HepG2 (cell line): ENCODE data around the gene TAF1D. TPM values are rescaled to one million over a fixed set of nuclear protein-coding genes. Genes with fewer than 3 reads are reported as not detected.

Source experiments
- ERF ChIP-seq: IDR thresholded peaks from 2 replicates; pipeline ENCODE4 v1.6.1; 2018; ENCODE audit warnings: missing biosample characterization, missing genetic modification reagents
- JUND ChIP-seq: sonication (generic); formaldehyde crosslinking; IDR thresholded peaks from 2 replicates; pipeline ENCODE4 v1.8.0; 2022; ENCODE audit warnings: mild to moderate bottlenecking, missing genetic modification reagents
- NR2F6 ChIP-seq, 2 experiments: IDR thresholded peaks; 2 replicates each; pipeline ENCODE4 v1.6.1; 2016; ENCODE audit warnings: antibody characterized with exemption in 1 of 2, mild to moderate bottlenecking in 1 of 2
- POLR2G ChIP-seq: fragments of 200-400 bp; formaldehyde crosslinking; IDR thresholded peaks from 2 replicates; pipeline ENCODE4 v1.6.1; 2018; ENCODE audit warnings: mild to moderate bottlenecking, low read depth, low read length, moderate library complexity
- SIX4 ChIP-seq: sonication (generic); formaldehyde crosslinking; IDR thresholded peaks from 2 replicates; pipeline ENCODE4 v1.4.0; 2020; ENCODE audit warnings: missing genetic modification reagents
- SMAD1 ChIP-seq: sonication (generic); formaldehyde crosslinking; IDR thresholded peaks from 2 replicates; pipeline ENCODE4 v1.4.0; 2020; ENCODE audit warnings: missing genetic modification reagents, low read depth, mild to moderate bottlenecking, borderline replicate concordance
- TCF7L2 ChIP-seq: IDR thresholded peaks from 2 replicates; pipeline ENCODE4 v1.6.1; 2011; ENCODE audit warnings: mild to moderate bottlenecking, low read depth, low read length, moderate library complexity
- ZBTB34 ChIP-seq: sonication (generic); formaldehyde crosslinking; IDR thresholded peaks from 2 replicates; pipeline ENCODE4 v1.8.0; 2022; ENCODE audit warnings: mild to moderate bottlenecking, missing genetic modification reagents
- ZNF124 ChIP-seq: sonication (generic); formaldehyde crosslinking; IDR thresholded peaks from 2 replicates; pipeline ENCODE4 v1.4.0; 2020; ENCODE audit warnings: missing genetic modification reagents
- ZNF274 ChIP-seq: sonication (generic); formaldehyde crosslinking; IDR thresholded peaks from 2 replicates; pipeline ENCODE4 v1.5.1; 2020; ENCODE audit warnings: mild to moderate bottlenecking, missing genetic modification reagents
- ZNF354B ChIP-seq: sonication (generic); formaldehyde crosslinking; IDR thresholded peaks from 2 replicates; pipeline ENCODE4 v1.8.0; 2022; ENCODE audit warnings: mild to moderate bottlenecking, missing genetic modification reagents
- ZNF609 ChIP-seq: sonication (generic); formaldehyde crosslinking; IDR thresholded peaks from 2 replicates; pipeline ENCODE4 v1.4.0; 2020; ENCODE audit warnings: mild to moderate bottlenecking, missing genetic modification reagents, borderline replicate concordance
- polyA plus RNA-seq, 8 experiments: library from polyadenylated mRNA; depleted of rRNA in 3 of 8; stranded (reverse) in 7 of 8; unstranded in 1 of 8; fragments of >200 nt; fragmentation: Illumina TruSeq in 4 of 8; extraction: Trizol in 4 of 8; gene quantifications; 2 replicates each; pipeline versions ENCODE4 v1.2.1 to v1.2.3, GENCODE V29; 2011 to 2016; ENCODE audit warnings: low read depth in 4 of 8, missing spikeins in 1 of 8, mixed read lengths in 1 of 8; ENCODE audit not compliant: insufficient read depth in 1 of 8
- total RNA-seq, 5 experiments: library from RNA; depleted of rRNA; stranded (reverse); fragments of >200 nt; fragmentation: Illumina TruSeq; extraction: Trizol; gene quantifications; 2 replicates each; pipeline ENCODE4 v1.2.3, GENCODE V29; 2016; ENCODE audit warnings: low read depth in 1 of 5
- TF ChIP-seq, protein P1 (sequence below): sonication (generic); formaldehyde crosslinking; IDR thresholded peaks from 2 replicates; pipeline ENCODE4 v1.5.0; 2020; ENCODE audit warnings: mild to moderate bottlenecking, missing genetic modification reagents
- TF ChIP-seq, protein P2 (sequence below): IDR thresholded peaks from 2 replicates; pipeline ENCODE4 v1.6.1; 2016; ENCODE audit warnings: low read depth, missing genetic modification reagents, missing compliant biosample characterization

TAF1D gene
- total and polyA plus RNA-seq, 2 of the 13 experiments (the other 11 are each of a cell fraction or from before 2014, with no cell fraction given) = 132 to 207 TPM

DNA sequence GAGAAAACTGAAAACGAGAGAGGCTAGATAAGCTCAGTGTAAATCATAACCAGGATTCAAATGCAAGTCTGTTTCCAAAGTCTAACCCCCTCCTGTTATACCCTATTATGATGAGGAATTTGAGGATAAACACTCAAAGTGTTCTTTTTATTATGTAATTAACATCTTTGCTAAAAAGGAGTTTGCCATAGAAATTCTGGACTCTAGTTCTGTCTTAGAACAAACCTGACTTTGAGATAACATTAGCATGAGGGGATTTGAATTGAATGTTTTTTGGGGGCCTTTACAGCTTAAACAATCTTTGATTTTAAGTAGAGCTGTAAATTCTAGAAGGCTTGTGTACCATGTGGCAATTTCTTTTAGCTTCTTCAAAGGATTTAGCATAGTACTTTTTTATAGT is 9.7 kb upstream of the TAF1D start (continued):
- TF ChIP-seq, protein P1, sequence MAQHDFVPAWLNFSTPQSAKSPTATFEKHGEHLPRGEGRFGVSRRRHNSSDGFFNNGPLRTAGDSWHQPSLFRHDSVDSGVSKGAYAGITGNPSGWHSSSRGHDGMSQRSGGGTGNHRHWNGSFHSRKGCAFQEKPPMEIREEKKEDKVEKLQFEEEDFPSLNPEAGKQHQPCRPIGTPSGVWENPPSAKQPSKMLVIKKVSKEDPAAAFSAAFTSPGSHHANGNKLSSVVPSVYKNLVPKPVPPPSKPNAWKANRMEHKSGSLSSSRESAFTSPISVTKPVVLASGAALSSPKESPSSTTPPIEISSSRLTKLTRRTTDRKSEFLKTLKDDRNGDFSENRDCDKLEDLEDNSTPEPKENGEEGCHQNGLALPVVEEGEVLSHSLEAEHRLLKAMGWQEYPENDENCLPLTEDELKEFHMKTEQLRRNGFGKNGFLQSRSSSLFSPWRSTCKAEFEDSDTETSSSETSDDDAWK (CRISPR knock-in tag) = no peak
- TF ChIP-seq POLR2G (no peak), ZBTB34 (CRISPR knock-in tag) (no peak), ZNF274 (no peak), ZNF609 (no peak), TCF7L2 (no peak), JUND (CRISPR knock-in tag) (no peak), NR2F6 (IDR thresholded peaks at IDR 0.05) (no peak), NR2F6 (CRISPR knock-in tag; IDR thresholded peaks at IDR 0.05) (no peak), SMAD1 (CRISPR knock-in tag) (no peak), ERF (no peak), SIX4 (no peak), ZNF354B (CRISPR knock-in tag) (no peak), ZNF124 (CRISPR knock-in tag) (no peak)
- TF ChIP-seq, protein P2, sequence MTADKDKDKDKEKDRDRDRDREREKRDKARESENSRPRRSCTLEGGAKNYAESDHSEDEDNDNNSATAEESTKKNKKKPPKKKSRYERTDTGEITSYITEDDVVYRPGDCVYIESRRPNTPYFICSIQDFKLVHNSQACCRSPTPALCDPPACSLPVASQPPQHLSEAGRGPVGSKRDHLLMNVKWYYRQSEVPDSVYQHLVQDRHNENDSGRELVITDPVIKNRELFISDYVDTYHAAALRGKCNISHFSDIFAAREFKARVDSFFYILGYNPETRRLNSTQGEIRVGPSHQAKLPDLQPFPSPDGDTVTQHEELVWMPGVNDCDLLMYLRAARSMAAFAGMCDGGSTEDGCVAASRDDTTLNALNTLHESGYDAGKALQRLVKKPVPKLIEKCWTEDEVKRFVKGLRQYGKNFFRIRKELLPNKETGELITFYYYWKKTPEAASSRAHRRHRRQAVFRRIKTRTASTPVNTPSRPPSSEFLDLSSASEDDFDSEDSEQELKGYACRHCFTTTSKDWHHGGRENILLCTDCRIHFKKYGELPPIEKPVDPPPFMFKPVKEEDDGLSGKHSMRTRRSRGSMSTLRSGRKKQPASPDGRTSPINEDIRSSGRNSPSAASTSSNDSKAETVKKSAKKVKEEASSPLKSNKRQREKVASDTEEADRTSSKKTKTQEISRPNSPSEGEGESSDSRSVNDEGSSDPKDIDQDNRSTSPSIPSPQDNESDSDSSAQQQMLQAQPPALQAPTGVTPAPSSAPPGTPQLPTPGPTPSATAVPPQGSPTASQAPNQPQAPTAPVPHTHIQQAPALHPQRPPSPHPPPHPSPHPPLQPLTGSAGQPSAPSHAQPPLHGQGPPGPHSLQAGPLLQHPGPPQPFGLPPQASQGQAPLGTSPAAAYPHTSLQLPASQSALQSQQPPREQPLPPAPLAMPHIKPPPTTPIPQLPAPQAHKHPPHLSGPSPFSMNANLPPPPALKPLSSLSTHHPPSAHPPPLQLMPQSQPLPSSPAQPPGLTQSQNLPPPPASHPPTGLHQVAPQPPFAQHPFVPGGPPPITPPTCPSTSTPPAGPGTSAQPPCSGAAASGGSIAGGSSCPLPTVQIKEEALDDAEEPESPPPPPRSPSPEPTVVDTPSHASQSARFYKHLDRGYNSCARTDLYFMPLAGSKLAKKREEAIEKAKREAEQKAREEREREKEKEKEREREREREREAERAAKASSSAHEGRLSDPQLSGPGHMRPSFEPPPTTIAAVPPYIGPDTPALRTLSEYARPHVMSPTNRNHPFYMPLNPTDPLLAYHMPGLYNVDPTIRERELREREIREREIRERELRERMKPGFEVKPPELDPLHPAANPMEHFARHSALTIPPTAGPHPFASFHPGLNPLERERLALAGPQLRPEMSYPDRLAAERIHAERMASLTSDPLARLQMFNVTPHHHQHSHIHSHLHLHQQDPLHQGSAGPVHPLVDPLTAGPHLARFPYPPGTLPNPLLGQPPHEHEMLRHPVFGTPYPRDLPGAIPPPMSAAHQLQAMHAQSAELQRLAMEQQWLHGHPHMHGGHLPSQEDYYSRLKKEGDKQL (CRISPR knock-in tag) = no peak
